MV-4-11 (cell line): ENCODE measurements around the gene GNL3L.
"Not testable (repeated sequence)": the region's sequence is repeated elsewhere in the genome, so short reads cannot be mapped to it uniquely, and the experiment has no call there.

Experiments used
- DNase-seq: peaks from one replicate; lab custom pipeline; 2025; lab: John Stamatoyannopoulos, UW

GNL3L gene

GRCh38 chrX:54561622-54562021 is 31.6 kb downstream of the GNL3L start:
- no peak for DNase-seq

- DNase-seq = no peak
These were observed 34.9 kb downstream of the GNL3L start for GRCh38 chrX:54564936-54565335.

- no peak for DNase-seq
These were observed 40.3 kb downstream of the GNL3L start for GRCh38 chrX:54570332-54570731.

- not testable (repeated sequence) for DNase-seq
These were observed 42.6 kb downstream of the GNL3L start for GRCh38 chrX:54572641-54573040.

- no peak for DNase-seq
These were observed 67.7 kb downstream of the GNL3L start for GRCh38 chrX:54597728-54598127.

GRCh38 chrX:54602563-54602962 is 72.5 kb downstream of the GNL3L start:
- DNase-seq = no peak
